WTC11 (cell line): ENCODE data around the gene RSPO4.

ENCODE experiments used
- CREB1 ChIP-seq: sonication (generic); formaldehyde crosslinking; IDR thresholded peaks from 2 replicates; pipeline ENCODE4 v1.8.0; 2023; ENCODE audit warnings: mild to moderate bottlenecking, missing genetic modification reagents
- IRF1 ChIP-seq: sonication (generic); formaldehyde crosslinking; IDR thresholded peaks from 2 replicates; pipeline ENCODE4 v1.8.0; 2023; ENCODE audit warnings: missing genetic modification reagents

DNA sequence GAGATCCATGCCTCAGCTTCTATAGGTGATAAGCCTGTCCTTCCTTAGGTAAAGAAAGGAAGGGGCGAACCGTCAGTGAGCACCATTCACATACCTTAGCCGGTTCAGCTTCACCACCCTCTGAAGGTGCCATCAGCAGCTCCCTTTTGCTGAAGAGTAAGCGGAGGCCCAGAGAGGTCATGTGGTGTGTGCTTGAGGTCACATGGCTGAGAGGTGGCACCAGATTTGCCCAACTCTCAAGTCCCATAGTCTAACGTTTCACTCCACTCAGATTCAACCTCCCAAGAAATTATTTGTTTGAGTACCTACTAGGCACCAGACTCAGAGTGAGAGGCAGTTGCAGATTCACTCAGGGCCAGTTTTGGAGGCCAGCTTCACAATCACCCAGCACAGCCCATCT, 18.5 kb upstream of the RSPO4 start:
- TF ChIP-seq IRF1 (no peak), CREB1 (no peak)
